GM23338 (cell line): Measurements from ENCODE around the gene NUMBL.

Source experiments
- CREB1 ChIP-seq: fragments of 250-450 bp; sonication (Bioruptor Pico); IDR thresholded peaks from 2 replicates; pipeline ENCODE4 v1.5.0; 2020; ENCODE audit warnings: low read depth, mild to moderate bottlenecking, moderate library complexity
- EZH2 ChIP-seq: fragments of 200-600 bp; sonication (generic); IDR thresholded peaks from one replicate; pipeline ENCODE4 v1.8.0; 2017; ENCODE audit warnings: antibody characterized with exemption, mild to moderate bottlenecking, low read depth; ENCODE audit not compliant: unreplicated experiment
- EZH2phosphoT487 ChIP-seq: fragments of 200-600 bp; sonication (generic); IDR thresholded peaks from one replicate; pipeline ENCODE4 v1.8.1; 2018; ENCODE audit warnings: antibody characterized with exemption; ENCODE audit not compliant: unreplicated experiment
- JUNB ChIP-seq: IDR thresholded peaks from one replicate; pipeline ENCODE4 v1.6.1; 2016; ENCODE audit warnings: antibody characterized with exemption; ENCODE audit not compliant: unreplicated experiment
- POLR2AphosphoS5 ChIP-seq: IDR thresholded peaks from 2 replicates; pipeline ENCODE4 v1.6.1; 2016; ENCODE audit warnings: antibody characterized with exemption, low read depth
- ZNF114 ChIP-seq: fragments of 250-450 bp; sonication (Bioruptor Pico); IDR thresholded peaks from 2 replicates; pipeline ENCODE4 v1.5.0; 2020; ENCODE audit warnings: mild to moderate bottlenecking, moderate library complexity
- TF ChIP-seq, protein P1 (sequence below), 2 experiments: fragments of 200-600 bp in 1 of 2; sonication (generic) in 1 of 2; conservative IDR thresholded peaks; 2 replicates each; pipeline versions ENCODE4 v1.5.1 to v1.6.1; 2016 to 2017; ENCODE audit warnings: antibody characterized with exemption in 2 of 2, low read depth in 2 of 2, mild to moderate bottlenecking in 2 of 2, moderate library complexity in 1 of 2
- TF ChIP-seq, protein P2 (sequence below): IDR thresholded peaks from one replicate; pipeline ENCODE4 v1.6.1; 2018; ENCODE audit warnings: antibody characterized with exemption; ENCODE audit not compliant: unreplicated experiment
- TF ChIP-seq, protein P3 (sequence below): IDR thresholded peaks from 2 replicates; pipeline ENCODE4 v1.6.1; 2016; ENCODE audit warnings: antibody characterized with exemption

DNA sequence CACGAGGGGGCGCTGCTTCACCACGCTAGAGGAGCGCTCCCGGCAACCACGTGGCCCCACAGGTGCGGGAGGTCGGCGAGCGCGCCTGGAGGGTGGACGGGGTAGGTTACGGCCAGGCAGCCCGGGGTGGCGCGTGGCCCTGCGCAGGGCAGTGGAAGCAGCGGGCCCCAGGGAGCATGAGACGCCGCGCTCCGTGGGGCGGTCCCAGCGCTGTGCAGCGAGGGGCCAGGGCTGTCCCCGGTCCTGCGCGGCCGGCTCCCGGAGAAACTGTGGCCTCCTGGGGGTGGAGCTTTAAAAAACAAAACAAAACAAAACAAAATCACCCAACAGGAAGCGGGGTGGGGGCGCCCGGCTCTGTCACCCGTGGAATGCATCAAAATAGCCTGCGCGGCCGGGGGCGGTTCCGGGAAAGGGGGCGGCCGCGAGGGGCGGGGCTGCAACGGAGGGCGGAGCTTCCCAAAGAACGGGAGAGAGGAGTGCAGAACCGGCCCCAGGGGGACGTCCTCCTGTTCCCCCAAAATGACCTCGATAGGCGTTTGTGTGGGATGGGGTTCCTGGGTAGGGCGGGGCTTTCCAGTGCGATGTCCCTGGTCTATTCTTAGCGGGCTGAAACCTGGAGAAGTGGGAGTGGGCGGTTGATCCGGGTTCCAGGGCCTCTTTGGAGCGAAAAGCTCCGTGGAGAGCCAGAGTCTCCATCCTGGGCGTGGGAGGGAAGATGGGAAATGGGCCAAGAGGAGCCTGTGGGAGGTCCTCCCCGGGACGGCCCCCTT is 27.3 kb downstream of the NUMBL start:
- TF ChIP-seq, protein P1, sequence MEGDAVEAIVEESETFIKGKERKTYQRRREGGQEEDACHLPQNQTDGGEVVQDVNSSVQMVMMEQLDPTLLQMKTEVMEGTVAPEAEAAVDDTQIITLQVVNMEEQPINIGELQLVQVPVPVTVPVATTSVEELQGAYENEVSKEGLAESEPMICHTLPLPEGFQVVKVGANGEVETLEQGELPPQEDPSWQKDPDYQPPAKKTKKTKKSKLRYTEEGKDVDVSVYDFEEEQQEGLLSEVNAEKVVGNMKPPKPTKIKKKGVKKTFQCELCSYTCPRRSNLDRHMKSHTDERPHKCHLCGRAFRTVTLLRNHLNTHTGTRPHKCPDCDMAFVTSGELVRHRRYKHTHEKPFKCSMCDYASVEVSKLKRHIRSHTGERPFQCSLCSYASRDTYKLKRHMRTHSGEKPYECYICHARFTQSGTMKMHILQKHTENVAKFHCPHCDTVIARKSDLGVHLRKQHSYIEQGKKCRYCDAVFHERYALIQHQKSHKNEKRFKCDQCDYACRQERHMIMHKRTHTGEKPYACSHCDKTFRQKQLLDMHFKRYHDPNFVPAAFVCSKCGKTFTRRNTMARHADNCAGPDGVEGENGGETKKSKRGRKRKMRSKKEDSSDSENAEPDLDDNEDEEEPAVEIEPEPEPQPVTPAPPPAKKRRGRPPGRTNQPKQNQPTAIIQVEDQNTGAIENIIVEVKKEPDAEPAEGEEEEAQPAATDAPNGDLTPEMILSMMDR (conservative IDR thresholded peaks at IDR 0.05; ENCODE audit: low read depth in 2 of 2), result peak in 1 of 2 experiments; percentile 94; a peak in 3 of 4 replicates
- TF ChIP-seq CREB1 (CRISPR knock-in tag) (no peak), EZH2 (no peak), JUNB (no peak), POLR2AphosphoS5 (peak; percentile 53), EZH2phosphoT487 (no peak), ZNF114 (CRISPR knock-in tag) (no peak)
- TF ChIP-seq, protein P2, sequence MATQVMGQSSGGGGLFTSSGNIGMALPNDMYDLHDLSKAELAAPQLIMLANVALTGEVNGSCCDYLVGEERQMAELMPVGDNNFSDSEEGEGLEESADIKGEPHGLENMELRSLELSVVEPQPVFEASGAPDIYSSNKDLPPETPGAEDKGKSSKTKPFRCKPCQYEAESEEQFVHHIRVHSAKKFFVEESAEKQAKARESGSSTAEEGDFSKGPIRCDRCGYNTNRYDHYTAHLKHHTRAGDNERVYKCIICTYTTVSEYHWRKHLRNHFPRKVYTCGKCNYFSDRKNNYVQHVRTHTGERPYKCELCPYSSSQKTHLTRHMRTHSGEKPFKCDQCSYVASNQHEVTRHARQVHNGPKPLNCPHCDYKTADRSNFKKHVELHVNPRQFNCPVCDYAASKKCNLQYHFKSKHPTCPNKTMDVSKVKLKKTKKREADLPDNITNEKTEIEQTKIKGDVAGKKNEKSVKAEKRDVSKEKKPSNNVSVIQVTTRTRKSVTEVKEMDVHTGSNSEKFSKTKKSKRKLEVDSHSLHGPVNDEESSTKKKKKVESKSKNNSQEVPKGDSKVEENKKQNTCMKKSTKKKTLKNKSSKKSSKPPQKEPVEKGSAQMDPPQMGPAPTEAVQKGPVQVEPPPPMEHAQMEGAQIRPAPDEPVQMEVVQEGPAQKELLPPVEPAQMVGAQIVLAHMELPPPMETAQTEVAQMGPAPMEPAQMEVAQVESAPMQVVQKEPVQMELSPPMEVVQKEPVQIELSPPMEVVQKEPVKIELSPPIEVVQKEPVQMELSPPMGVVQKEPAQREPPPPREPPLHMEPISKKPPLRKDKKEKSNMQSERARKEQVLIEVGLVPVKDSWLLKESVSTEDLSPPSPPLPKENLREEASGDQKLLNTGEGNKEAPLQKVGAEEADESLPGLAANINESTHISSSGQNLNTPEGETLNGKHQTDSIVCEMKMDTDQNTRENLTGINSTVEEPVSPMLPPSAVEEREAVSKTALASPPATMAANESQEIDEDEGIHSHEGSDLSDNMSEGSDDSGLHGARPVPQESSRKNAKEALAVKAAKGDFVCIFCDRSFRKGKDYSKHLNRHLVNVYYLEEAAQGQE, result no peak
- TF ChIP-seq, protein P3, sequence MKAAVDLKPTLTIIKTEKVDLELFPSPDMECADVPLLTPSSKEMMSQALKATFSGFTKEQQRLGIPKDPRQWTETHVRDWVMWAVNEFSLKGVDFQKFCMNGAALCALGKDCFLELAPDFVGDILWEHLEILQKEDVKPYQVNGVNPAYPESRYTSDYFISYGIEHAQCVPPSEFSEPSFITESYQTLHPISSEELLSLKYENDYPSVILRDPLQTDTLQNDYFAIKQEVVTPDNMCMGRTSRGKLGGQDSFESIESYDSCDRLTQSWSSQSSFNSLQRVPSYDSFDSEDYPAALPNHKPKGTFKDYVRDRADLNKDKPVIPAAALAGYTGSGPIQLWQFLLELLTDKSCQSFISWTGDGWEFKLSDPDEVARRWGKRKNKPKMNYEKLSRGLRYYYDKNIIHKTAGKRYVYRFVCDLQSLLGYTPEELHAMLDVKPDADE, result no peak
